ENCODE results near the gene BRD2.
A peak's percentile ranks its signal among the peaks of the same experiment; 100 is the strongest.

The BRD2 gene

GRCh38 chr6:32972353-32973143, 4.2 kb downstream of the BRD2 start:
- peak; percentile 54 for DNase-seq (ENCODE audit: low spot score)

GRCh38 chr6:32973144-32974015, 5.0 kb downstream of the BRD2 start:
- DNase-seq (ENCODE audit: low spot score) = peak; percentile 52

- DNase-seq (ENCODE audit: low spot score) = peak; percentile 53
These were observed 5.6 kb downstream of the BRD2 start for GRCh38 chr6:32974016-32974333.

GRCh38 chr6:32974541-32975308, 6.3 kb downstream of the BRD2 start:
- DNase-seq (ENCODE audit: low spot score) = no peak

- DNase-seq (ENCODE audit: low spot score) = no peak
These were observed 7.5 kb downstream of the BRD2 start for GRCh38 chr6:32975886-32976285.

GRCh38 chr6:32976334-32977069, 8.1 kb downstream of the BRD2 start:
- no peak for DNase-seq (ENCODE audit: low spot score)

- no peak for DNase-seq (ENCODE audit: low spot score)
These were observed 9.0 kb downstream of the BRD2 start for GRCh38 chr6:32977272-32977952.

GRCh38 chr6:32977953-32978324, 9.5 kb downstream of the BRD2 start:
- no peak for DNase-seq (ENCODE audit: low spot score)

GRCh38 chr6:32979720-32980487, 11.5 kb downstream of the BRD2 start:
- no peak for DNase-seq (ENCODE audit: low spot score)

- no peak for DNase-seq (ENCODE audit: low spot score)
These were observed 12.2 kb downstream of the BRD2 start for GRCh38 chr6:32980488-32981038.

GRCh38 chr6:32982084-32982701, 13.8 kb downstream of the BRD2 start:
- no peak for DNase-seq (ENCODE audit: low spot score)

GRCh38 chr6:32982702-32983492, 14.5 kb downstream of the BRD2 start:
- DNase-seq (ENCODE audit: low spot score) = no peak

GRCh38 chr6:32983493-32983848, 15.1 kb downstream of the BRD2 start:
- no peak for DNase-seq (ENCODE audit: low spot score)

- no peak for DNase-seq (ENCODE audit: low spot score)
These were observed 15.7 kb downstream of the BRD2 start for GRCh38 chr6:32983964-32984621.

GRCh38 chr6:32984622-32985389, 16.4 kb downstream of the BRD2 start:
- peak; percentile 91 for DNase-seq (ENCODE audit: low spot score)

GRCh38 chr6:32989368-32989767, 21.0 kb downstream of the BRD2 start:
- no peak for DNase-seq (ENCODE audit: low spot score)

GRCh38 chr6:32991972-32992371, 23.6 kb downstream of the BRD2 start:
- no peak for DNase-seq (ENCODE audit: low spot score)
